Measurements from ENCODE around the gene FOXP1.

The FOXP1 gene

DNA sequence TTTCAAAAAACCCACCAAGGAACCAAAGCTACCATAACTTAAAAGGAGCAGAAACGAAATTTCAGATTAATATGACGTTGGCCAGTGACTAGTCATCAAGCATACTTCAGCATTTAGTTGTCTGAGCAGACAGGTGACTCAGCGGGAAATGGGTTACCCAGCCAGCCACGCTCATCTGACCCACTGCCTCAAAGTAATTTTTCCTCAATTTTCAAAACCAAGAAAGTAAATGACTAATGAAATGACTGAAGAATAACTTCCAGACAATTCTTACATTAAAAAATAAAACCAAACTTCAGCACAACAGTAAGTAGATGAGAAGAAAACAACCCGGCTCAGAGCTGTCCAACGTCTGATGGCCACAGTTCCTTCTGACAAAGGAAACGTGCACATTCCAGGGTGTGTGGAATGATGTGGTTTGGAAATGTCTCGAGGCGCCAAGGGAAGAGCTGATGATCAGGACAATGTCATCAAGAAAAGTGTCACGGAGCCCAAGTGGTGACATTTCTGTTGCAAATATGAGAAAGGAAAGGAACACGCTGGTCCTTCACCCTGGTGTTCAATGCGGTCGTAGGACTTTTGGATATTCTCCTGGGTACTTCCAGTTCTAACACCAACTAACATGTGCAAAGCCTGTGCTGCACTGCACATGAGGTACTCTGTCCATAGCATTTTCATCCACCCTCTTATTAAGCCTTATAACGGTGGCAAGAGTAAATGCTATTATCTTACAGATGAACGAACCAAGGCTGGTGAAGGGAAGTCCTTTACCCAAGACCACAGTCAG is 79.1 kb downstream of the FOXP1 start:
- Mint-ChIP-seq H3K27me3 (no peaks in the 10 kb centered on the region), H3K4me3 (no peak overlapping the region), H3K4me1 (ENCODE audit: low read depth) (peaks cover 61% of the 10 kb centered on the region), H3K27ac (peak overlapping the region; percentile 82), H3K36me3 (ENCODE audit: low read depth) (peaks cover 12% of the 10 kb centered on the region), H3K9me3 (peaks cover 6% of the 10 kb centered on the region)
- DNase-seq: no peak

DNA sequence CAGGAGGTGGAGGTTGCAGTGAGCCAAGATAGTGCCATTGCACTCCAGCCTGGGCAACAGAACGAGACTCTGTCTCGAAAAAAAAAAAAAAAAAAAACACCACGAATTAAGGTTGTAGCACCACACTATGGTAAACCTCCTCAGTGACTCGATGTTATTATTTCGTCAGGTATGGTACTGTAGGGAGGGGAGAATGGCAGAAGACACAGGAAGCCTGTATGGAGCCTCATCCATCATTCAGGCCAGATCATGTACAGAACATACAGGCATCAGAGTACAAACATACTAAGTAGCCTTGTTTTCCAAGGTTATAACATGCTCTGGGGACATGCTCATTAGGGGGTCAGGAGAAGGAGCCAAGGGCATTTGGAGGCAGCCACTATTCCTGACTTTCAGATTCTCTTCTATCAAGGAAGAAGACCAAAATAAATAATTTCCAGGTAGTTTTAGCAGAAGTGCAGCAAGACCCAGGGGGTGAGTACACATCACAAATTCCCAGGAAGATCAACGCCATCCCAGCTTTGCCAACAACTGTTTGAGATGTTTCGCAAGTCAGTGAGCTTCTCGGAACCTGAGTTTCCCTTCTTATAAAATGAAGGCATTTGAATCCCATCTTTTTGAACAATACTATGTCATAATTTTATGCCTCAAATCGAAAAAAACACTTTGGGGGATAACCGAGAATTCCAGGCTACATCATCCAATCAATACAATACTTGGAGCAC is 79.8 kb downstream of the FOXP1 start:
- H3K4me3 Mint-ChIP-seq: no peak overlapping the region
- H3K27me3 Mint-ChIP-seq: no peaks in the 10 kb centered on the region
- H3K9me3 Mint-ChIP-seq: peaks cover 6% of the 10 kb centered on the region
- H3K27ac Mint-ChIP-seq: peak overlapping the region; percentile 82
- peaks cover 59% of the 10 kb centered on the region for H3K4me1 Mint-ChIP-seq (ENCODE audit: low read depth)
- DNase-seq: no peak
- H3K36me3 Mint-ChIP-seq (ENCODE audit: low read depth): peaks cover 14% of the 10 kb centered on the region

DNA sequence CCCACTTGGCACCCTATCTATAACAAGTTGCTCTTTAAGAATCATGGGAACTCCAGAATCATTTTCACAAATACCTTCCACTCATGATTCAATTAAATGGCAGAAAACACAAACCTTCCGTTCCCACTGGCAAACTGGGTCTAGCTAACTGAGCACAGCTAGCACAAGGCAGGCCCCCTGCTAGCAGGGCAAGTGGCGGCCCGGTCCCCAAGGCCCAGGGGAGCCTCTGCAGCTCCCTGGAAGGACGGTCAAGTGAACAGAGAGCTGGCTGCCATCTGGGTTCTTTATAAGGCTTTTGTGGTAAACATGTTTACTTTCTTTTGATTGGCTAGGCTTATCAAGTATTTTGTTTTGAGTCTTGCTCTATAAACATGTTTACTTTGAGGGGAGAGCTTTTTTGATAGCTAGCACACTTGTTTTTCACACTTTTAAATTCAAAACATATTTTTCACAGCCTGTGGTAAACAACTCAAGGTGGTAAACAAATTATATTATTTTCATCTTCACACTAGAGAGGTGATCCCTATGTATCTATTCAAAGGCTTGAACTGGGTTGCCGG is 81.4 kb downstream of the FOXP1 start:
- Mint-ChIP-seq H3K4me1 (ENCODE audit: low read depth) (peaks cover 70% of the 10 kb centered on the region), H3K36me3 (ENCODE audit: low read depth) (peaks cover 14% of the 10 kb centered on the region), H3K4me3 (no peak overlapping the region), H3K27me3 (no peaks in the 10 kb centered on the region), H3K9me3 (peaks cover 6% of the 10 kb centered on the region), H3K27ac (no peak overlapping the region)
- no peak for DNase-seq

DNA sequence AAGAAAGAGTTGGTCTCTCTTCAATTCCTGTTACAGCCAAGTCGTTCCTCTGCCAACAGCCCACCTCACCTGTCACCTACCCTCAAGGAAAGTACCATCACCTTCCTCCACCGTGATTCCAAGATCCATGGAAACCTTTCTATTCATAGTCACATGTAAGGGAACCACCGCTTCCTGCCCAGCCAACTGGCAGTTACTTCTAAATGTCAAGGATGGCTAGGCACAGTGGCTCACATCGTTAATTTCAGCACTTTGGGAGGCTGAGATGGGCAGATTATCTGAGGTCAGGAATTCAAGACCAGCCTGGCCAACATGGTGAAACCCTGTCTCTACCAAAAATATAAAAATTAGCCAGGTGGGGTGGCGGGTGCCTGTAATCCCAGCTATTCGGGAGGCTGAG is 82.8 kb downstream of the FOXP1 start:
- Mint-ChIP-seq H3K4me3 (no peak overlapping the region), H3K36me3 (ENCODE audit: low read depth) (peaks cover 17% of the 10 kb centered on the region), H3K27ac (peak overlapping the region; percentile 48), H3K4me1 (ENCODE audit: low read depth) (peaks cover 83% of the 10 kb centered on the region), H3K9me3 (peaks cover 6% of the 10 kb centered on the region), H3K27me3 (no peaks in the 10 kb centered on the region)
- DNase-seq: no peak

DNA sequence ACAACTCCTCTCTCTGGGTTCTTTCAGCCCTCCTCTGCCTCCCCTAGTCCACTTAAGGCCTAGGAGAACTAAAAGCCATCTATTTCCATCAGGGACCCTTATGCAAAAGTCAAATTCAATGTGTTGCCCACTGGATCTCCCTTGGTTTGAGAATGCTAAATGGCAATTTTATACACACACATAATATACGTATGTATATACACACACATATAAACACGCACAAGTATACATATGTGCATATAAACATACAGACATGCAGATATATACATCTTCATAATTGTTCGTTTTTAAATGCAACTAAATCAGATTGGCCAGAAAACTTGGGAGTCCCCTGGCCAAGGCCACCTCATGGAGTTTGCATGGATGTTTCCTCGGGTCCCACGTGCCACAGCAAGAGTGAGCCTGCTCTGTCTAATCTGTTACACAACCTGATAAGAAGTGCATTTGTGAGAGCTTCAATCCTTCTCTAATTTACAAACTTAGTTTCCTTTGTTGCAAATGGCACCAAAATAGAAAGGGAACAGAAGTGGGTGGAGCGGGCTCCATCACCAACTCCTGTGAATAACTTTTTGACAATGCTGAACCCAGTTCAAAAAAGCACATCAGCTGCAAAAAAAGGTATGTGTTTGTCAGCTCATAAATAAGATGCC is 84.2 kb downstream of the FOXP1 start:
- H3K4me3 Mint-ChIP-seq: no peak overlapping the region
- H3K27ac Mint-ChIP-seq: peak overlapping the region; percentile 8

DNA sequence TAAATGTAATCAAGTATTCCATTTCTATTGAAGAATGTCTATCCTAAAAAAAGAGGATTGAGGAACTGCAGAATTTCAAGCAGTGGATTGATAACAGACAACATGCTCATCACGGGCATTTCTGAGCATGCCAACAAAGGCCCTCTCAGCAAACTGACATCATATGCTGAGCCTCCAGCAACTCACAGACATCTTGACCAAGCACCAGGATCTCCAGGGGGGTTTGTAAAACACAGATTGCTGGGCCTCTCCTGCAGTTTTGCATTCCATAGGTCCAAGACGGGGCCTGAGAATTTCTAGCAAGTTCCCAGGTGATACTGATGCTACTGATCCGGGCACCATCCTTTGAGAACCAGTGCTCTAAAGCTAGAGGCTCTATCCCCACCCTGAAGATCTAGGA is 85.0 kb downstream of the FOXP1 start:
- H3K27me3 Mint-ChIP-seq: no peaks in the 10 kb centered on the region
- no peak for DNase-seq
- peaks cover 6% of the 10 kb centered on the region for H3K9me3 Mint-ChIP-seq
- no peak overlapping the region for H3K4me3 Mint-ChIP-seq
- H3K27ac Mint-ChIP-seq: no peak overlapping the region
- H3K4me1 Mint-ChIP-seq (ENCODE audit: low read depth): peaks cover 83% of the 10 kb centered on the region
- peaks cover 22% of the 10 kb centered on the region for H3K36me3 Mint-ChIP-seq (ENCODE audit: low read depth)

More for the DNA sequence above, 84.2 kb downstream of the FOXP1 start:
- H3K27me3 Mint-ChIP-seq: no peaks in the 10 kb centered on the region
- peaks cover 6% of the 10 kb centered on the region for H3K9me3 Mint-ChIP-seq
- DNase-seq: no peak
- H3K36me3 Mint-ChIP-seq (ENCODE audit: low read depth): peaks cover 20% of the 10 kb centered on the region
- H3K4me1 Mint-ChIP-seq (ENCODE audit: low read depth): peaks cover 87% of the 10 kb centered on the region

DNA sequence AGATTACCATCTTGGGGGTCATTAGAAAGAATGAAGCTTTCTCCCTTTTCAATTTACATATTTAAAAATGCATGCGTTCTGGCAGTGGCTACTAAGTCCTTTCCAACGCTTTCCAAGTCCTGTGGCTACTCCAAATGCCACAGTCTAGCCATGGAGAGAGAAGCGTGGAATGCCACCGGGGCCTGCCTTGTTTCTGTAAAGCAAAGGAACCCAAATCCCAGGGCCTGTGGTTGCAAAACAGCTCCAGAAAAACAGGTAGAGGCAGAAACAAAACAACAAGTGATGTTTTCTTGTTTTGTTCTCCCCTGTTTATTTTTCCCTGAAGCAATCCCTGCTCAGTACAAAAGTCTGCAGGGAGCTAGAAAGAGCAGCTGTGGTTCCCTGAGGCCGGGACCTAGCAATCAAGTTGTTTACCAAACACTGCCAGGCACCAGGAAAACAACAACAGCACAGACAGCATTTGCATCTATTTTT is 85.5 kb downstream of the FOXP1 start:
- no peak overlapping the region for H3K4me3 Mint-ChIP-seq
- no peaks in the 10 kb centered on the region for H3K27me3 Mint-ChIP-seq
- H3K9me3 Mint-ChIP-seq: peaks cover 6% of the 10 kb centered on the region
- no peak for DNase-seq
- H3K4me1 Mint-ChIP-seq (ENCODE audit: low read depth): peaks cover 83% of the 10 kb centered on the region
- H3K27ac Mint-ChIP-seq: no peak overlapping the region
- peaks cover 27% of the 10 kb centered on the region for H3K36me3 Mint-ChIP-seq (ENCODE audit: low read depth)

DNA sequence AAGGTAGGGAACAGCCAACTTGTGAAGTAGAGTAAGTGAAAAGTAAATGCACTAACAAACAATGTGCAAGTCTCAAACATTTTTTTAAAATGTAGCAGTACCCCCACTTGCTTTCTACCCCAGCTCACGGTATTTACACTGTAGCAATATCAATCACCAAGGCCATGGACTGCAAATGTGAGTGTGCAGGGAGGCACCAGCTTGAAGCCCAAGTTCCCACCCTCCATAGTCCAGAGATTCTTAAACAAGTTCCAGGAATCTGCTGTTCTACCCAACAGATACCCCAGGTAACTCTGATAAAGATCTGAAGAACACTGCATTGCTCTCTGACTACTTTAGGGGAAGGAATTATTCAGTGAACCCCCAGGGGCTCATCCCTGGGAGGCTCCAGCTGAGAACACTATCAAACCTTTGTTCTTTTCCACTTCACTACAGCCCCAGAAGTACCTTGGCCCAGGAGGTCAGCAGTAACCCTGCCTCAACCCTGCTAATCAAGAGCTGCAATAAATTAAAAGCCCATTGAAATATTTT is 86.1 kb downstream of the FOXP1 start:
- Mint-ChIP-seq H3K4me3 (no peak overlapping the region), H3K36me3 (ENCODE audit: low read depth) (peaks cover 33% of the 10 kb centered on the region), H3K27me3 (no peaks in the 10 kb centered on the region), H3K4me1 (ENCODE audit: low read depth) (peaks cover 83% of the 10 kb centered on the region), H3K27ac (peak overlapping the region; percentile 93), H3K9me3 (peaks cover 6% of the 10 kb centered on the region)
- no peak for DNase-seq

DNA sequence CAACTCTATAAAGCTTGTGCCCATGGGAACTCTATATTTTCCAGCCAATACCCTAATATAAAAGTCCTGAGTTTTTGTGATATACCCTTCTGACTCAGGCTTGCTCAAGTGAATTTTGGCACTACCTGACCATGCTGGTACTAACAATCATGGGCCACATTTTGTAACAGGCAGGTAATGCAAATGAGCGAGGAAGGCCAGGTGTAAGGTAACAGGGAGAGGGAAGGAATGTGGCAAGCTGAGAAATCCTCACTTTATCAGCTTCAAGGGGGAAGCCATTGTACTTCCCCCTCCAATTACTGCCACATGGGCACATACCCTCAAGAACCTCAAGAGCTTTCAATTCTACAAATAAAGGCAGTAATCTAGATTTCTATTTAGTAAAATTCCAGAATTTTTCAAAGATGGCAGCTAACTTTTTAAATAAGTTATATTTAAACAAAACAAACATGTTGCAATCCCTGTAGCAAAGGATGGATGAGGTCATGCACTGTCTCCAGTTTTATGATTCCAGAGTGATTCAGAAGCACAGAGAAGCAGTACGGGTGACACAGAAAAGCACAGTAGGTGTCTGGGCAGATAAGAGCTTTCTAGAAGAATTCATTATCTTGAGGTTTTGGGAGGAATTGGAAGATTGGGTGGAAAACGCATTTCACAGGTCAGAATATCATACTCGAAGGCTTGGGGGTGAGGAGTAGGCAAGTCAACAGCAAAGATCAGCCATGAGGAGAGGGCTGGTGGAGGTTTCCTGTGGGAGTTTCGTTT is 87.6 kb downstream of the FOXP1 start:
- Mint-ChIP-seq H3K36me3 (ENCODE audit: low read depth) (peaks cover 39% of the 10 kb centered on the region), H3K9me3 (peaks cover 12% of the 10 kb centered on the region), H3K27me3 (no peaks in the 10 kb centered on the region), H3K4me1 (ENCODE audit: low read depth) (peaks cover 86% of the 10 kb centered on the region), H3K27ac (peak overlapping the region; percentile 93), H3K4me3 (peak overlapping the region; percentile 64)
- DNase-seq: no peak

DNA sequence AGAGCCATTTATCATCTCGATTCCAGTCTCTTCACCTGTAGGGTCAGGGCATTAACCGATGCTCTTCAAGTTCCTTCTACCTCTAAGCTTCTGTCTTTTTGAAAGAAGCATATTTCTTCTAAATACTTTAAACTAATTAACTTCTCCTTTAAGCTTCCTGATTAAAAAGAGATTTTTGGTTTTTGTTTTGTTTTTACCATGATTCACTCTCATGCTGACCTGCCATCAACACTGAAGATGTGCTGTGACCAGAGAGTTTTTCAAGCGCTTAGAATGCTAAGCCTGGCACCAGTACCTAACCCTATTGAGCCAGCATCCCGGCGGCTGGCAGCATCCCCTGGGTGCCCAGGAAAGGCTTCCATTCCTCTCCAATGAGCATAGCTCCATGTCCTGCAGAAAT is 89.3 kb downstream of the FOXP1 start:
- Mint-ChIP-seq H3K4me1 (ENCODE audit: low read depth) (peaks cover 90% of the 10 kb centered on the region), H3K27me3 (no peaks in the 10 kb centered on the region), H3K9me3 (peaks cover 6% of the 10 kb centered on the region), H3K4me3 (peak overlapping the region; percentile 8), H3K27ac (peak overlapping the region; percentile 78), H3K36me3 (ENCODE audit: low read depth) (peaks cover 47% of the 10 kb centered on the region)
- DNase-seq: no peak

DNA sequence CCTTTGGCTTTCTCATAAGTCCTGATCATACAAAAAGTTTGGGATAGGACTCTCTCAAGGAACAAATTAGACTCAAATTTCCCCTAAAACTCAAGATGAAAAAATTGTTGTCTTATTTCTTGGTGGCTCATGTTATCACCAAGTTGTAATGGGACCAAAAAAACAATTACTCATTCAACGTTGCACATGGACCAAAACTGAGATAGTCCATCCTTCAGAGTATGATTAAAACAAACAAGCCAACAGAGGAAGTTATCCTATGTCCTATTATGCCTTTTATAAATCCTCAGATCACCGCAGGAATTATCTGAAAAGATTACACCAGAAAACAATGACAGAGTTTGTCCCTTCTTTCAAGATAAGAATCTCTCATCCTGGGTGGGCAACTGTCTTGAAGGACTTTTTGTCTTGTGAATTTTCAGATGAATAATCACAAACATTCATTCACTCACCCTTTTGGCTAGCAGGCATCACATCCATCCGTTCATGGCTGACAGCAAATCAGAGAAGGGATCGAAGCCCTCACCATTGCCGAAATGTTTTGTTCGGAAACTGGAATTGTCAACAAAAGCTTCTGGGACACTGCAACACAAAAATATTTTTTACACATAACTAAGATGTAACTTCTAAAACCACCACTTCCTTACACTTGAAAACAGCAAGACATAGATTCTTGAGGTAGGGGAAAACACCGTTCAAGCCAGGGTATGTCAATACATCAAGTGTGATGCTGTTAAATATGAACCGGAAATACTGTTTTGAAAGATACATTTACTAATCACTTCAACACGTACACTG is 90.4 kb downstream of the FOXP1 start:
- H3K4me1 Mint-ChIP-seq (ENCODE audit: low read depth): peaks cover 90% of the 10 kb centered on the region
- no peaks in the 10 kb centered on the region for H3K27me3 Mint-ChIP-seq
- peaks cover 51% of the 10 kb centered on the region for H3K36me3 Mint-ChIP-seq (ENCODE audit: low read depth)
- H3K27ac Mint-ChIP-seq: peak overlapping the region; percentile 97
- H3K4me3 Mint-ChIP-seq: peak overlapping the region; percentile 80
- peaks cover 6% of the 10 kb centered on the region for H3K9me3 Mint-ChIP-seq
- DNase-seq: no peak

DNA sequence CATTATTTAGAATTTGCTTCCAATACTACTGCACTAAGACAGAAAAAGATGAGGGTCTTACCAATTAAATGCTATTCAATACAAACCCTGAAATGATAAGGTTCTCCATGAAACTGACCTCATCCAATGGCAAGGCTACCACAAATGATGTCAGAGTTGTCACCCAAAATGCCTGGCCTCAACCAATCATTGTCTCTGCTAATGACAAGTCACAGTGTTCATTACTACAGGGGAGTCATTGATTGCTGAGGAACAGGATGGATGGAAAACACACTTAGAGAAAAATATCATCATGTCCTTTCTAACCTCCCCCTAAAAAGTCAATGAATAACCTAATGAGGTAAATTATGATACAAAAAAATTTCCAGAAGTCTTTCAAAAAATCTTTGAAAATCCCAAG is 91.0 kb downstream of the FOXP1 start:
- peaks cover 51% of the 10 kb centered on the region for H3K36me3 Mint-ChIP-seq (ENCODE audit: low read depth)
- peak overlapping the region; percentile 80 for H3K4me3 Mint-ChIP-seq
- H3K27ac Mint-ChIP-seq: peak overlapping the region; percentile 97
- DNase-seq: no peak
- peaks cover 6% of the 10 kb centered on the region for H3K9me3 Mint-ChIP-seq
- no peaks in the 10 kb centered on the region for H3K27me3 Mint-ChIP-seq
- peaks cover 92% of the 10 kb centered on the region for H3K4me1 Mint-ChIP-seq (ENCODE audit: low read depth)

DNA sequence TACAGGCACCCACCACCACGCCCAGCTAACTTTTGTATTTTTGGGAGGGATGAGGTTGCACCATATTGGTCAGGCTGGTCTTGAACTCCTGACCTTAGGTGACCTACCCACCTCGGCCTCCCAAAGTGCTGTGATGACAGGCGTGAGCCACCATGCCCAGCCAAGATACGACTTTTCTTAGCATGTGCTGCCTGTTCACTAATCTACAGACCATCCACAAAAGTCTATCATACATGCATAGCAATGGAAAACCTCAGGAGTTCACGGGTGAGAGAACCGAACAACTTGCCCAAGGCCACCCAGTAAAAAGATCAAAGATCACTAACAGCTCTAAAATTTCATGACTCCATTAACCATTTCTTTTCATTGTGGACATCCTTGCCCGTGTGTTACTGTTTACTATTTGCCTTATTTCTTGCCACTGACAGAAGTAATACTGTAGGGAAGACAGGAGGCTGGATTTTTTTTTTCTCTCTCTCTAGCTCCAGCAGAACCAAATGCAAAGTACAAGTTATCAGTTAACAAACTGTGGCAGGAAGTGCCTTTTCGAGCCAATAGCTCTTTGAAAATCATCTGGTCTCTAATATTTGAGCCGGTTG is 92.3 kb downstream of the FOXP1 start:
- H3K36me3 Mint-ChIP-seq (ENCODE audit: low read depth): peaks cover 47% of the 10 kb centered on the region
- peaks cover 6% of the 10 kb centered on the region for H3K9me3 Mint-ChIP-seq
- peaks cover 92% of the 10 kb centered on the region for H3K4me1 Mint-ChIP-seq (ENCODE audit: low read depth)
- DNase-seq: no peak
- no peaks in the 10 kb centered on the region for H3K27me3 Mint-ChIP-seq
- peak overlapping the region; percentile 25 for H3K4me3 Mint-ChIP-seq
- H3K27ac Mint-ChIP-seq: peak overlapping the region; percentile 87
